Loucy (cell line): ENCODE results near the gene NOSIP.

ENCODE experiments used
- H2AFZ ChIP-seq: fragments of 200-600 bp; sonication (generic); 2 replicates; pipeline ENCODE4 v1.6.0; 2016; ENCODE audit warnings: antibody characterized with exemption, mild to moderate bottlenecking, low read length, moderate library complexity
- H3F3A ChIP-seq: fragments of 200-600 bp; 2 replicates; pipeline ENCODE4 v1.6.0; 2016; ENCODE audit warnings: antibody characterized with exemption, low read depth, mild to moderate bottlenecking
- H3K27me3 ChIP-seq: fragments of 200-600 bp; sonication (generic); 2 replicates; pipeline ENCODE4 v1.6.1; 2014; ENCODE audit warnings: low read length, mild to moderate bottlenecking; ENCODE audit not compliant: insufficient read depth, poor library complexity, severe bottlenecking
- H3K36me3 ChIP-seq: fragments of 200-600 bp; sonication (generic); 2 replicates; pipeline ENCODE4 v1.6.1; 2016; ENCODE audit warnings: low read length; ENCODE audit not compliant: insufficient read depth
- H3K4me1 ChIP-seq: fragments of 200-600 bp; sonication (generic); 2 replicates; pipeline ENCODE4 v1.5.1; 2014; ENCODE audit warnings: low read length, mild to moderate bottlenecking; ENCODE audit not compliant: insufficient read depth, poor library complexity, severe bottlenecking
- H3K4me2 ChIP-seq: fragments of 200-600 bp; sonication (generic); 2 replicates; pipeline ENCODE4 v1.6.0; 2014; ENCODE audit warnings: antibody characterized with exemption, low read length, low read depth, mild to moderate bottlenecking; ENCODE audit not compliant: poor library complexity, severe bottlenecking
- H3K4me3 ChIP-seq: fragments of 200-600 bp; sonication (generic); 2 replicates; pipeline ENCODE4 v1.5.1; 2014; ENCODE audit warnings: low read length, mild to moderate bottlenecking, mixed read lengths; ENCODE audit not compliant: poor library complexity, severe bottlenecking
- H3K79me2 ChIP-seq: fragments of 200-600 bp; sonication (generic); 2 replicates; pipeline ENCODE4 v1.6.1; 2014; ENCODE audit warnings: low read length; ENCODE audit not compliant: insufficient read depth
- H3K9ac ChIP-seq: fragments of 200-600 bp; sonication (generic); 2 replicates; pipeline ENCODE4 v1.6.0; 2014; ENCODE audit warnings: mild to moderate bottlenecking, low read depth, low read length, moderate library complexity; ENCODE audit not compliant: poor library complexity, severe bottlenecking
- H3K9me2 ChIP-seq: fragments of 200-600 bp; sonication (generic); replicated peaks from 2 replicates; pipeline ENCODE4 v1.6.1; 2016; ENCODE audit warnings: low read depth, low read length, mixed read lengths
- H3K9me3 ChIP-seq: fragments of 200-600 bp; sonication (generic); 2 replicates; pipeline ENCODE4 v1.6.1; 2014; ENCODE audit warnings: mild to moderate bottlenecking, antibody characterized with exemption, low read length, low read depth; ENCODE audit not compliant: insufficient read depth
- H4K20me1 ChIP-seq: fragments of 200-600 bp; sonication (generic); 2 replicates; pipeline ENCODE4 v1.6.0; 2014; ENCODE audit warnings: antibody characterized with exemption, low read length, mild to moderate bottlenecking; ENCODE audit not compliant: insufficient read depth, poor library complexity, severe bottlenecking
- CTCF ChIP-seq: fragments of 200-600 bp; sonication (generic); conservative IDR thresholded peaks from 2 replicates; pipeline ENCODE4 v1.5.1; 2014; ENCODE audit warnings: mild to moderate bottlenecking, antibody characterized with exemption, low read length
- EZH2phosphoT487 ChIP-seq: fragments of 200-600 bp; IDR thresholded peaks from 2 replicates; pipeline ENCODE4 v1.6.1; 2018; ENCODE audit warnings: antibody characterized with exemption, mild to moderate bottlenecking, moderate library complexity, borderline replicate concordance

Gene NOSIP

DNA sequence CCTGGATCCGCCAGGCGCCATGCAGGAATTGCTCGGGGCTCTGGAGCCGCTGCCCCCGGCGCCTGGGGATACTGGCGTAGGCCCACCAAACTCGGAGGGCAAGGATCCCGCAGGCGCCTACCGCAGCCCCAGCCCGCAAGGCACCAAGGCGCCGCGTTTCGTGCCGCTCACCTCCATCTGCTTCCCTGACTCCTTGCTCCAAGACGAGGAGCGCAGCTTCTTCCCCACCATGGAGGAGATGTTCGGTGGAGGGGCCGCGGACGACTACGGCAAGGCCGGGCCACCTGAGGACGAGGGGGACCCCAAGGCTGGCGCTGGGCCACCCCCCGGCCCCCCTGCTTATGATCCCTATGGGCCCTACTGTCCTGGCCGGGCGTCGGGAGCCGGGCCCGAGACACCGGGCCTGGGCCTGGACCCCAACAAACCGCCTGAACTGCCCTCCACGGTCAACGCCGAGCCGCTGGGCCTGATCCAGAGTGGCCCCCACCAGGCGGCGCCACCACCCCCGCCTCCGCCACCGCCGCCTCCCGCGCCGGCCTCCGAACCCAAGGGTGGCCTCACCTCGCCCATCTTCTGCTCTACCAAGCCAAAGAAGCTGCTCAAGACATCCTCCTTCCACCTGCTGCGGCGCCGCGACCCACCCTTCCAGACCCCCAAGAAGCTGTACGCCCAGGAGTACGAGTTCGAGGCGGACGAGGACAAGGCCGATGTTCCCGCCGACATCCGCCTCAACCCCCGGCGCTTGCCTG lies 16.8 kb upstream of the NOSIP start:
- no peak overlapping the region for H3K4me2 ChIP-seq
- peaks cover 74% of the 10 kb centered on the region for H4K20me1 ChIP-seq
- peaks cover 17% of the 10 kb centered on the region for H3K4me1 ChIP-seq
- H3K9me2 ChIP-seq, result no peaks in the 10 kb centered on the region
- no peaks in the 10 kb centered on the region for H3K9me3 ChIP-seq
- TF ChIP-seq CTCF (no peak), EZH2phosphoT487 (no peak)
- no peak overlapping the region for H3K4me3 ChIP-seq
- no peaks in the 10 kb centered on the region for H3K27me3 ChIP-seq
- peaks cover 50% of the 10 kb centered on the region for H3K79me2 ChIP-seq
- H3K36me3 ChIP-seq, result peaks cover 63% of the 10 kb centered on the region; the same call in 1 of the 2 replicates
- peaks cover 7% of the 10 kb centered on the region; the same call in 1 of the 2 replicates for H3F3A ChIP-seq
- no peak overlapping the region for H3K9ac ChIP-seq
- no peak overlapping the region for H2AFZ ChIP-seq

- Histone ChIP-seq H3K4me1 (peaks cover 18% of the 10 kb centered on the region), H3K27me3 (peaks cover 5% of the 10 kb centered on the region), H3K4me2 (no peak overlapping the region), H2AFZ (no peak overlapping the region), H3K79me2 (peaks cover 51% of the 10 kb centered on the region), H3F3A (peaks cover 7% of the 10 kb centered on the region; the same call in 1 of the 2 replicates), H3K9me3 (no peaks in the 10 kb centered on the region), H3K9ac (no peak overlapping the region), H3K36me3 (peaks cover 56% of the 10 kb centered on the region; the same call in 1 of the 2 replicates), H3K4me3 (no peak overlapping the region), H4K20me1 (peaks cover 74% of the 10 kb centered on the region), H3K9me2 (no peaks in the 10 kb centered on the region)
- TF ChIP-seq EZH2phosphoT487, result no peak
- TF ChIP-seq CTCF, result no peak
Measured at GRCh38 chr19:49596407-49596806, 16.1 kb upstream of the NOSIP start.

DNA sequence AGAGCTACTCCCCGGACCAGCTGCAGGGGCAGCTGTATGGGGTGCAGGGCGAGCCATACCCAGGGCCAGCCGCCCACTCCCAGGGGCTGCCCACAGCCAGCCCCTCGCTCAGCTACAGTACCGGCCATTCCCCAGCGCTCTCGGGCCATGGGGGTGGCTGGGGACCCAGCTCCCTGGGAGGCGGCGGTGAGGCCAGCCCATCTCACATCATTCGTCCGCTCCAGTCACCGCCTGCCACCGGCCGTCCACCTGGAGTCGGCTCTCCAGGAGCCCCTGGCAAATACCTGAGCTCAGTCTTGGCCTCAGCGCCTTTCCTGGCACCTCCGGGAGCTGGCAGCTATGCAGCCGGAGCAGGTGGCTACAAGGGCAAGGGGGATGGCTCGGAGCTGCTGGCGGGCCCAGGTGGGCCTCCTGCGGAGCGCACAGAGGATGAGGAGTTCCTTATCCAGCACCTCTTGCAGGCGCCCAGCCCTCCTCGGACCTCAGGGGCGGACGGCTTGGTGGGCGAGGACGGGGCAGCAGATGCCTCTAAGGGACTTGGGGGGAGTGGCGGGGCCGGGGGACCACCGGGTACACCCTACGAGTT lies 15.6 kb upstream of the NOSIP start:
- H3K9me3 ChIP-seq, result no peaks in the 10 kb centered on the region
- H3K9me2 ChIP-seq, result no peaks in the 10 kb centered on the region
- H3K4me1 ChIP-seq, result peaks cover 18% of the 10 kb centered on the region
- H3F3A ChIP-seq, result peaks cover 7% of the 10 kb centered on the region; the same call in 1 of the 2 replicates
- peaks cover 52% of the 10 kb centered on the region; the same call in 1 of the 2 replicates for H3K36me3 ChIP-seq
- no peak overlapping the region for H2AFZ ChIP-seq
- no peak overlapping the region for H3K9ac ChIP-seq
- peaks cover 5% of the 10 kb centered on the region for H3K27me3 ChIP-seq
- TF ChIP-seq EZH2phosphoT487, result no peak
- no peak for TF ChIP-seq CTCF
- no peak overlapping the region for H3K4me3 ChIP-seq
- peaks cover 71% of the 10 kb centered on the region for H4K20me1 ChIP-seq
- peaks cover 51% of the 10 kb centered on the region for H3K79me2 ChIP-seq
- H3K4me2 ChIP-seq, result no peak overlapping the region
